GM12878 (cell line): ENCODE measurements around the gene DAO. TPM values are rescaled to one million over a fixed set of nuclear protein-coding genes. Genes with fewer than 3 reads are reported as not detected.

Experiments
- HDGF ChIP-seq: fragments of 450-650 bp; IDR thresholded peaks from 2 replicates; pipeline ENCODE4 v1.6.1; 2016; ENCODE audit warnings: antibody characterized with exemption
- polyA plus RNA-seq, 11 experiments: library from polyadenylated mRNA; depleted of rRNA in 4 of 11; unstranded in 6 of 11; stranded (reverse) in 5 of 11; fragments of >200 nt; fragmentation: Nextera tagmentation in 4 of 11; fragmentation: Illumina TruSeq in 1 of 11; extraction: Ambion mirVana in 4 of 11; extraction: Trizol in 1 of 11; gene quantifications; 1 replicate in 1 of 11; 2 replicates in 10 of 11; pipeline versions ENCODE4 v1.2.1 to v1.2.3, GENCODE V29; 2011 to 2016; ENCODE audit warnings: inconsistent platforms in 2 of 11, missing spikeins in 2 of 11, low read depth in 1 of 11
- total RNA-seq, 4 experiments: library from RNA; depleted of rRNA in 3 of 4; stranded (reverse); fragments of >200 nt in 3 of 4; fragmentation: Illumina TruSeq in 1 of 4; extraction: Trizol in 1 of 4; gene quantifications; 2 replicates each; pipeline versions ENCODE4 v1.2.1 to v1.2.3, GENCODE V29; 2013 to 2021
- TF ChIP-seq, protein P1 (sequence below): fragments of 450-650 bp; IDR thresholded peaks from 2 replicates; pipeline ENCODE4 v1.6.1; 2017; ENCODE audit warnings: mild to moderate bottlenecking, low read depth, inconsistent platforms; ENCODE audit not compliant: poor library complexity, severe bottlenecking
- TF ChIP-seq, protein P2 (sequence below): IDR thresholded peaks from 2 replicates; pipeline ENCODE4 v1.6.1; 2012; ENCODE audit warnings: improper control_type of control experiment, low read depth, low read length; ENCODE audit not compliant: insufficient replicate concordance

The DAO gene
- total and polyA plus RNA-seq, 10 of the 15 experiments (the other 5 are each of a cell fraction or from before 2014, with no cell fraction given), result 0.15 TPM; not detected in 9

DNA sequence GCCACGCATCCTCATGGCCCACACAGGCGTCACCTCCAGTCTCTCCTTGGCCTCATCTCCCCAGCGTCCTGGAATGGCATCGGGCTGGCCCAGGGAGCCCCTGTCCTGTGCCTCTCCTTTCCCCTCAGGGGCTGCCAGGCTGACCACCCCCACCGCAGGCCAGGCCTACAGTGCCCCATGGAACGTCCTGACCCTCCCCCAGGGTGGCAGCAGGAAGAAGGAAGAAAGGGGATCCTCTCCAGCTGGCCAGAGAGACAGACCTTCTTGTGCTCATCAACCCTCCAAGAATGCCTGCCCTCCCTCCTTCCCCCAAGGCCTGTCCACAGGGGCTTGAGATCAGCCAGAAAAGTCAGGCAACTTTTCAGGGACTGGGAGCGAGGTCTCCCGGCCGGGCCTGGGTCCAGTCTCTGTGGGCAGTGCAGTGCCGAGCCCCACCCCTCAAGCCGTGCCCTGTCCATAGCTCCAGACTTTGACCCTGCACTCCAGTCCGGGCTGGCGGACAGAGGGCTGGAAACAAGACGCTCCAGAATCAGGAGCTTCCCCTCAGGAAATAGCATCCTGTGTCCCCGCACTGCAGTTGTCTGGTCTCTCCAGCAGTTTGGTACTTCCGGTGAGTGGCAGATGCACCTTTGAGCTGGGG is at the start of gene DAO (continued):
- TF ChIP-seq, protein P1, sequence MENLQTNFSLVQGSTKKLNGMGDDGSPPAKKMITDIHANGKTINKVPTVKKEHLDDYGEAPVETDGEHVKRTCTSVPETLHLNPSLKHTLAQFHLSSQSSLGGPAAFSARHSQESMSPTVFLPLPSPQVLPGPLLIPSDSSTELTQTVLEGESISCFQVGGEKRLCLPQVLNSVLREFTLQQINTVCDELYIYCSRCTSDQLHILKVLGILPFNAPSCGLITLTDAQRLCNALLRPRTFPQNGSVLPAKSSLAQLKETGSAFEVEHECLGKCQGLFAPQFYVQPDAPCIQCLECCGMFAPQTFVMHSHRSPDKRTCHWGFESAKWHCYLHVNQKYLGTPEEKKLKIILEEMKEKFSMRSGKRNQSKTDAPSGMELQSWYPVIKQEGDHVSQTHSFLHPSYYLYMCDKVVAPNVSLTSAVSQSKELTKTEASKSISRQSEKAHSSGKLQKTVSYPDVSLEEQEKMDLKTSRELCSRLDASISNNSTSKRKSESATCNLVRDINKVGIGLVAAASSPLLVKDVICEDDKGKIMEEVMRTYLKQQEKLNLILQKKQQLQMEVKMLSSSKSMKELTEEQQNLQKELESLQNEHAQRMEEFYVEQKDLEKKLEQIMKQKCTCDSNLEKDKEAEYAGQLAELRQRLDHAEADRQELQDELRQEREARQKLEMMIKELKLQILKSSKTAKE, result no peak
- TF ChIP-seq, protein P2, sequence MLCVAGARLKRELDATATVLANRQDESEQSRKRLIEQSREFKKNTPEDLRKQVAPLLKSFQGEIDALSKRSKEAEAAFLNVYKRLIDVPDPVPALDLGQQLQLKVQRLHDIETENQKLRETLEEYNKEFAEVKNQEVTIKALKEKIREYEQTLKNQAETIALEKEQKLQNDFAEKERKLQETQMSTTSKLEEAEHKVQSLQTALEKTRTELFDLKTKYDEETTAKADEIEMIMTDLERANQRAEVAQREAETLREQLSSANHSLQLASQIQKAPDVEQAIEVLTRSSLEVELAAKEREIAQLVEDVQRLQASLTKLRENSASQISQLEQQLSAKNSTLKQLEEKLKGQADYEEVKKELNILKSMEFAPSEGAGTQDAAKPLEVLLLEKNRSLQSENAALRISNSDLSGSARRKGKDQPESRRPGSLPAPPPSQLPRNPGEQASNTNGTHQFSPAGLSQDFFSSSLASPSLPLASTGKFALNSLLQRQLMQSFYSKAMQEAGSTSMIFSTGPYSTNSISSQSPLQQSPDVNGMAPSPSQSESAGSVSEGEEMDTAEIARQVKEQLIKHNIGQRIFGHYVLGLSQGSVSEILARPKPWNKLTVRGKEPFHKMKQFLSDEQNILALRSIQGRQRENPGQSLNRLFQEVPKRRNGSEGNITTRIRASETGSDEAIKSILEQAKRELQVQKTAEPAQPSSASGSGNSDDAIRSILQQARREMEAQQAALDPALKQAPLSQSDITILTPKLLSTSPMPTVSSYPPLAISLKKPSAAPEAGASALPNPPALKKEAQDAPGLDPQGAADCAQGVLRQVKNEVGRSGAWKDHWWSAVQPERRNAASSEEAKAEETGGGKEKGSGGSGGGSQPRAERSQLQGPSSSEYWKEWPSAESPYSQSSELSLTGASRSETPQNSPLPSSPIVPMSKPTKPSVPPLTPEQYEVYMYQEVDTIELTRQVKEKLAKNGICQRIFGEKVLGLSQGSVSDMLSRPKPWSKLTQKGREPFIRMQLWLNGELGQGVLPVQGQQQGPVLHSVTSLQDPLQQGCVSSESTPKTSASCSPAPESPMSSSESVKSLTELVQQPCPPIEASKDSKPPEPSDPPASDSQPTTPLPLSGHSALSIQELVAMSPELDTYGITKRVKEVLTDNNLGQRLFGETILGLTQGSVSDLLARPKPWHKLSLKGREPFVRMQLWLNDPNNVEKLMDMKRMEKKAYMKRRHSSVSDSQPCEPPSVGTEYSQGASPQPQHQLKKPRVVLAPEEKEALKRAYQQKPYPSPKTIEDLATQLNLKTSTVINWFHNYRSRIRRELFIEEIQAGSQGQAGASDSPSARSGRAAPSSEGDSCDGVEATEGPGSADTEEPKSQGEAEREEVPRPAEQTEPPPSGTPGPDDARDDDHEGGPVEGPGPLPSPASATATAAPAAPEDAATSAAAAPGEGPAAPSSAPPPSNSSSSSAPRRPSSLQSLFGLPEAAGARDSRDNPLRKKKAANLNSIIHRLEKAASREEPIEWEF, result no peak
- TF ChIP-seq HDGF, result no peak
